SK-N-DZ (cell line): Measurements from ENCODE around the gene C1RL.
A peak's percentile ranks its signal among the peaks of the same experiment; 100 is the strongest.
"Not testable (repeated sequence)": the region's sequence is repeated elsewhere in the genome, so short reads cannot be mapped to it uniquely, and the experiment has no call there.

ENCODE experiments used
- DNase-seq: peaks from one replicate; pipeline ENCODE4 v3.0.0-alpha.2; 2015; ENCODE audit warnings: low spot score
- small RNA-seq, 2 experiments: library from RNA; depleted of rRNA; stranded (forward); fragments of <200 nt; gene quantifications; one replicate each; pipeline ENCODE3, GENCODE V24; 2014

The C1RL gene

GRCh38 chr12:7065073-7065623 lies 43.9 kb downstream of the C1RL start:
- no peak for DNase-seq

- DNase-seq = no peak
Measured at GRCh38 chr12:7064516-7064915, 44.5 kb downstream of the C1RL start.

GRCh38 chr12:7061596-7061995 lies 47.4 kb downstream of the C1RL start:
- DNase-seq = no peak

GRCh38 chr12:7061138-7061537 lies 47.9 kb downstream of the C1RL start:
- DNase-seq = peak; percentile 33

- peak; percentile 72 for DNase-seq
Measured at GRCh38 chr12:7060353-7060954, 48.6 kb downstream of the C1RL start, which contains the start of gene C1S. TSS of gene C1S (plus strand) at chr12:7060718. CDS start at chr12:7061913, 1,195 bp downstream.

- DNase-seq = no peak
Measured at GRCh38 chr12:7059780-7060179, 49.2 kb downstream of the C1RL start.

- DNase-seq = no peak
Measured at GRCh38 chr12:7058850-7059395, 50.1 kb downstream of the C1RL start.

GRCh38 chr12:7058163-7058845 lies 50.7 kb downstream of the C1RL start:
- DNase-seq = no peak

- DNase-seq = not testable (repeated sequence)
Measured at GRCh38 chr12:7055736-7056135, 53.3 kb downstream of the C1RL start.

GRCh38 chr12:7054925-7055324 lies 54.1 kb downstream of the C1RL start:
- no peak for DNase-seq

- DNase-seq = not testable (repeated sequence)
Measured at GRCh38 chr12:7049973-7050372, 59.0 kb downstream of the C1RL start.

GRCh38 chr12:7049445-7049951 lies 59.5 kb downstream of the C1RL start:
- DNase-seq = not testable (repeated sequence)

- no peak for DNase-seq
Measured at GRCh38 chr12:7047306-7047705, 61.7 kb downstream of the C1RL start.

GRCh38 chr12:7046383-7047105 lies 62.5 kb downstream of the C1RL start:
- no peak for DNase-seq

- no peak for DNase-seq
Measured at GRCh38 chr12:7045913-7046312, 63.1 kb downstream of the C1RL start.

Small RNAs within 50 kb of the gene (small RNA-seq; reads per million reads assigned to genes)
- 0 reads per million in 2 experiments for gene RNU6-485P
